Stimulated activated CD8-positive, alpha-beta memory T cell treated with anti-CD3 and anti-CD28 coated beads, Interleukin-7, amount 100 ng/mL, for 1 hour (primary cell): ENCODE data around the gene NDUFS6.
"Not testable (repeated sequence)": the region's sequence is repeated elsewhere in the genome, so short reads cannot be mapped to it uniquely, and the experiment has no call there.

Source experiments
- DNase-seq, 2 donors: peaks; one replicate each; pipeline ENCODE4 v3.0.0-alpha.2; 2020; ENCODE audit warnings: low read depth in 2 of 2

Gene NDUFS6

GRCh38 chr5:1815881-1816292, 14.7 kb downstream of the NDUFS6 start:
- DNase-seq: no peak

GRCh38 chr5:1816495-1817089, 15.4 kb downstream of the NDUFS6 start:
- not testable (repeated sequence) for DNase-seq

- DNase-seq: no peak
These were observed 16.2 kb downstream of the NDUFS6 start for GRCh38 chr5:1817261-1818043.

GRCh38 chr5:1818784-1819183, 17.6 kb downstream of the NDUFS6 start:
- no peak for DNase-seq

GRCh38 chr5:1819458-1819857, 18.3 kb downstream of the NDUFS6 start:
- no peak for DNase-seq

GRCh38 chr5:1820381-1820780, 19.2 kb downstream of the NDUFS6 start:
- no peak for DNase-seq

- DNase-seq: no peak
These were observed 19.7 kb downstream of the NDUFS6 start for GRCh38 chr5:1820926-1821325.

GRCh38 chr5:1821862-1822261, 20.7 kb downstream of the NDUFS6 start:
- DNase-seq: no peak

- DNase-seq: no peak
These were observed 22.3 kb downstream of the NDUFS6 start for GRCh38 chr5:1823381-1824034.

- DNase-seq: no peak
These were observed 23.1 kb downstream of the NDUFS6 start for GRCh38 chr5:1824109-1824821.

- DNase-seq: no peak
These were observed 24.0 kb downstream of the NDUFS6 start for GRCh38 chr5:1824903-1825841.

GRCh38 chr5:1826235-1826980, 25.2 kb downstream of the NDUFS6 start:
- no peak for DNase-seq

GRCh38 chr5:1827025-1827885, 26.0 kb downstream of the NDUFS6 start:
- DNase-seq: no peak

GRCh38 chr5:1827886-1828397, 26.7 kb downstream of the NDUFS6 start:
- no peak for DNase-seq

GRCh38 chr5:1830571-1831228, 29.5 kb downstream of the NDUFS6 start:
- no peak for DNase-seq

GRCh38 chr5:1831257-1831656, 30.1 kb downstream of the NDUFS6 start:
- DNase-seq: no peak

GRCh38 chr5:1831677-1832313, 30.6 kb downstream of the NDUFS6 start:
- DNase-seq: no peak
